CD4-positive, alpha-beta T cell (primary cell): ENCODE measurements around the gene CSDE1. TPM values are rescaled to one million over a fixed set of nuclear protein-coding genes. Genes with fewer than 3 reads are reported as not detected.

ENCODE experiments used
- ATAC-seq: fragments of 200-7000 bp; cut with Tn5 transposase; one replicate; pipeline ENCODE4 v1.10.0; 2022; ENCODE audit warnings: mild to moderate bottlenecking; ENCODE audit not compliant: poor library complexity
- CTCF ChIA-PET: fragments of 350-600 bp; sonication (Branson Sonifier 250); formaldehyde crosslinking; loops from one replicate; lab custom pipeline; 2021; ENCODE audit warnings: antibody characterized with exemption, inconsistent platforms; lab: Charles Lee
- POLR2A ChIA-PET: fragments of 350-600 bp; sonication (Branson Sonifier 250); formaldehyde crosslinking; loops from one replicate; lab custom pipeline; 2021; ENCODE audit warnings: antibody characterized with exemption, inconsistent platforms; lab: Charles Lee
- DNase-seq, 14 experiments: peaks; one replicate each; pipeline ENCODE4 v3.0.0-alpha.2; 2013 to 2020; ENCODE audit warnings: mixed read lengths in 2 of 14
- H3K27ac ChIP-seq, 2 donors: one replicate each; pipeline versions ENCODE4 v1.5.1 to v1.7.0; 2013; ENCODE audit warnings: low read length in 2 of 2, low read depth in 1 of 2, mild to moderate bottlenecking in 1 of 2
- H3K27me3 ChIP-seq, 2 experiments: 1 replicate in 1 of 2; 2 replicates in 1 of 2; pipeline versions ENCODE4 v1.6.1 to v1.7.0; 2013; ENCODE audit warnings: low read length in 2 of 2, control low read depth in 1 of 2, mild to moderate bottlenecking in 1 of 2, moderate library complexity in 1 of 2; ENCODE audit not compliant: insufficient read depth in 2 of 2, control insufficient read depth in 1 of 2
- H3K36me3 ChIP-seq: one replicate; pipeline ENCODE4 v1.6.1; 2013; ENCODE audit warnings: low read length, control low read depth; ENCODE audit not compliant: insufficient read depth
- H3K4me1 ChIP-seq: one replicate; pipeline ENCODE4 v1.6.1; 2013; ENCODE audit warnings: low read length, control low read depth; ENCODE audit not compliant: insufficient read depth
- H3K4me3 ChIP-seq: one replicate; pipeline ENCODE4 v1.5.1; 2013; ENCODE audit warnings: mild to moderate bottlenecking, low read length, moderate library complexity
- H3K9me3 ChIP-seq, 2 experiments: 1 replicate in 1 of 2; 2 replicates in 1 of 2; pipeline versions ENCODE4 v1.6.1 to v1.7.0; 2013; ENCODE audit warnings: low read length in 2 of 2, mild to moderate bottlenecking in 2 of 2, control low read depth in 1 of 2, moderate library complexity in 1 of 2; ENCODE audit not compliant: control insufficient read depth in 1 of 2, insufficient read depth in 1 of 2
- H3K27ac Mint-ChIP-seq: one replicate; pipeline ENCODE4 v1.8.0; 2020; ENCODE audit warnings: mixed read lengths
- H3K27me3 Mint-ChIP-seq: one replicate; pipeline ENCODE4 v1.8.0; 2021; ENCODE audit warnings: mixed read lengths
- H3K36me3 Mint-ChIP-seq: one replicate; pipeline ENCODE4 v1.8.0; 2021; ENCODE audit warnings: low read depth, mixed read lengths
- H3K4me1 Mint-ChIP-seq: one replicate; pipeline ENCODE4 v1.8.0; 2021; ENCODE audit warnings: low read depth, mixed read lengths
- H3K4me3 Mint-ChIP-seq: one replicate; pipeline ENCODE4 v1.8.0; 2020; ENCODE audit warnings: mild to moderate bottlenecking, mixed read lengths
- H3K9me3 Mint-ChIP-seq: one replicate; pipeline ENCODE4 v1.8.0; 2020; ENCODE audit warnings: mixed read lengths
- intact Hi-C, 2 experiments: fragments of 100-400 bp; cut with DNase I in 1 of 2; cut with micrococcal nuclease in 1 of 2; formaldehyde crosslinking; loops; one replicate each; pipeline versions ENCODE4 v1.15.1 to v1.9.0; 2023 to 2025; cut with DNase I, micrococcal nuclease
- total RNA-seq, 174 experiments: library from RNA in 2 of 174; stranded (reverse) in 2 of 174; gene quantifications; one replicate each; pipeline ENCODE4 v1.2.3 and lab custom pipeline; 2021 to 2026
- TF ChIP-seq, protein P1 (sequence below): fragments of 200-600 bp; IDR thresholded peaks from one replicate; pipeline ENCODE4 v1.8.0; 2022; ENCODE audit warnings: antibody characterized with exemption, mild to moderate bottlenecking

CSDE1 gene
- total RNA-seq, 2 experiments from 2014 or later = 725 to 731 TPM

DNA sequence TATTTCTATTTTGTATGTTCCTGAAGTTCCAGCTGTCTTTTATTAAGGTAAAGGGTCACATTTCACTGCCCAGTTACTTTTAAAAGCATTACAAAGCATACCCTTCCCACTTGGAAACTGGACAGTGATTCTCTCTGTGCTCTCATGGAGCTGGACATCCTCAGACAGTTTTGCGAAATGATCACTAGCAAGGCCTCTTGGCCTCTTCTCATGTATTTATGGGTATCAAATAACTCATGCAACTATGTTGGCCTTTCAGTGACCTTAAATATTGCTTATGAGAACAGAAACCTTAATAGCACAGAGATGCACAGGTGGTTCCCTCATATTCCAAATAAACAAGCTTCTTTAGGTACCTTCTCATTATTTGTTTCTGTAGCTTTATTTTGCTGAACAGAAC, 54.5 kb downstream of the CSDE1 start:
- no peak overlapping the region for H3K27ac ChIP-seq
- H3K4me1 ChIP-seq = no peaks in the 10 kb centered on the region
- DNase-seq (no peak), ATAC-seq (no peak)
- no peaks in the 10 kb centered on the region for H3K9me3 Mint-ChIP-seq
- no peaks in the 10 kb centered on the region for H3K27me3 ChIP-seq
- H3K9me3 ChIP-seq = no peaks in the 10 kb centered on the region
- TF ChIP-seq, protein P1, sequence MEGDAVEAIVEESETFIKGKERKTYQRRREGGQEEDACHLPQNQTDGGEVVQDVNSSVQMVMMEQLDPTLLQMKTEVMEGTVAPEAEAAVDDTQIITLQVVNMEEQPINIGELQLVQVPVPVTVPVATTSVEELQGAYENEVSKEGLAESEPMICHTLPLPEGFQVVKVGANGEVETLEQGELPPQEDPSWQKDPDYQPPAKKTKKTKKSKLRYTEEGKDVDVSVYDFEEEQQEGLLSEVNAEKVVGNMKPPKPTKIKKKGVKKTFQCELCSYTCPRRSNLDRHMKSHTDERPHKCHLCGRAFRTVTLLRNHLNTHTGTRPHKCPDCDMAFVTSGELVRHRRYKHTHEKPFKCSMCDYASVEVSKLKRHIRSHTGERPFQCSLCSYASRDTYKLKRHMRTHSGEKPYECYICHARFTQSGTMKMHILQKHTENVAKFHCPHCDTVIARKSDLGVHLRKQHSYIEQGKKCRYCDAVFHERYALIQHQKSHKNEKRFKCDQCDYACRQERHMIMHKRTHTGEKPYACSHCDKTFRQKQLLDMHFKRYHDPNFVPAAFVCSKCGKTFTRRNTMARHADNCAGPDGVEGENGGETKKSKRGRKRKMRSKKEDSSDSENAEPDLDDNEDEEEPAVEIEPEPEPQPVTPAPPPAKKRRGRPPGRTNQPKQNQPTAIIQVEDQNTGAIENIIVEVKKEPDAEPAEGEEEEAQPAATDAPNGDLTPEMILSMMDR = no peak
- ChIA-PET POLR2A (no interaction called here), CTCF (interaction anchor here (0.9 to 1.5 kb wide), 3 partner anchors 10 to 18 kb away, joined by 3 to 4 read pairs (median 3); partner anchors contain the start of gene NRAS)
- H3K36me3 Mint-ChIP-seq = peaks cover 32% of the 10 kb centered on the region
- no peak overlapping the region for H3K27ac Mint-ChIP-seq
- no peaks in the 10 kb centered on the region for H3K27me3 Mint-ChIP-seq
- no peaks in the 10 kb centered on the region for H3K4me1 Mint-ChIP-seq
- intact Hi-C loops = no loop called here
- no peak overlapping the region for H3K4me3 ChIP-seq
- H3K36me3 ChIP-seq = peaks cover 24% of the 10 kb centered on the region
- H3K4me3 Mint-ChIP-seq = no peak overlapping the region

DNA sequence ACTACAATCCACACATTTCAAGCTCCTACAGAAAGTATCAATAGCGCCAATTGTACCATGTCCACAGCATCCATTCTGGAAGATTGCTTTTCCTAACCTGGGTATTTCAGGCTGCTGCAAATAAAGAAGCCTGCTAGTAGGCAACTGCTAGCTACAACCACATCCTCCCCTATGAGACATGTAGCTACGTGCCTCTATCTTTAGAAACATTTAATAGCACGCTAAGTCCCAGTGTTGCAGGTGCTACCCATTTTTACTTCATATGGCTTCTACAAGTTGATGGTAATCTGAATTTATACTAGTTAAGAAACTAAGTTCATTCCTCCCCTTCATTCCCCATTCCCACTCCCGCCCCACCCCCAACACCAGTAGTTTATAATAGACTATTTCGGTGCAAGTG, 55.0 kb downstream of the CSDE1 start:
- Histone ChIP-seq H3K4me1 (no peaks in the 10 kb centered on the region), H3K27ac (no peak overlapping the region), H3K36me3 (peaks cover 19% of the 10 kb centered on the region), H3K27me3 (no peaks in the 10 kb centered on the region), H3K9me3 (no peaks in the 10 kb centered on the region), H3K4me3 (no peak overlapping the region)
- no peak for ATAC-seq
- ChIA-PET POLR2A (no interaction called here), CTCF (interaction anchor here (1.5 kb wide), 2 partner anchors 9 to 17 kb away, joined by 3 to 4 read pairs; no protein-coding TSS in a partner anchor)
- Mint-ChIP-seq H3K9me3 (no peaks in the 10 kb centered on the region), H3K36me3 (peaks cover 27% of the 10 kb centered on the region), H3K4me1 (no peaks in the 10 kb centered on the region), H3K4me3 (no peak overlapping the region), H3K27ac (no peak overlapping the region), H3K27me3 (no peaks in the 10 kb centered on the region)
- intact Hi-C loops = no loop called here
- no peak for DNase-seq
- TF ChIP-seq, protein P1 = no peak

DNA sequence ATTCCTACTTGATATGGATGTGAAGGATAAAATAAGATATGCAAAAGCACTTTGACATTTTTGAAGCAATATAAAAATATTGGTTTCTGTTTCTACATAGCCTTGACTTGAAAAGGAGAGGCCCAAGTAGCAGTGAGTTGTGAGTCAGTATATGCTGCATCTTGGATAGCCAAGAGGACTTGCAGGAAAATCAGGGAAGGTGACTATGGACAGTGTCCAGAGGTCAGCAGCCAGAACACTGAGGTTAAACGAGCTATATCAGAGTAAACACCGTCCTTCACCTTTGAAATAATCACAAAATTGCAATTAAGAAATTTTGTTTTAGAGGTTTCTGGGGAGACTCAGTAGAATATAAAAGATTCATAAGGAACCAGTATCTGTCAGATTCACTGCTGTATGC, 55.9 kb downstream of the CSDE1 start:
- peaks cover 19% of the 10 kb centered on the region for H3K36me3 Mint-ChIP-seq
- no peak overlapping the region for H3K4me3 Mint-ChIP-seq
- no peaks in the 10 kb centered on the region for H3K4me1 Mint-ChIP-seq
- CTCF ChIA-PET = interaction anchor here (1.5 kb wide), 1 partner anchor 17 kb away, joined by 4 read pairs; no protein-coding TSS in a partner anchor
- TF ChIP-seq, protein P1 = no peak
- H3K4me3 ChIP-seq = no peak overlapping the region
- ATAC-seq = no peak
- DNase-seq = no peak
- no peaks in the 10 kb centered on the region for H3K27me3 ChIP-seq
- no peaks in the 10 kb centered on the region for H3K9me3 ChIP-seq
- no peaks in the 10 kb centered on the region for H3K4me1 ChIP-seq
- H3K36me3 ChIP-seq = peaks cover 11% of the 10 kb centered on the region
- H3K27ac Mint-ChIP-seq = no peak overlapping the region
- POLR2A ChIA-PET = no interaction called here
- H3K27ac ChIP-seq = no peak overlapping the region
- intact Hi-C loops = no loop called here
- H3K9me3 Mint-ChIP-seq = no peaks in the 10 kb centered on the region
- no peaks in the 10 kb centered on the region for H3K27me3 Mint-ChIP-seq
